Upper lobe of left lung (tissue), 6 donors: ENCODE data around the gene NPAS1. TPM values are rescaled to one million over a fixed set of nuclear protein-coding genes. Genes with fewer than 3 reads are reported as not detected.

Experiments used
- ATAC-seq, 2 donors: fragments of 200-7000 bp; cut with Tn5 transposase; one replicate each; pipeline ENCODE4 v1.9.1; 2022; ENCODE audit warnings: mild to moderate bottlenecking in 2 of 2, moderate library complexity in 2 of 2; ENCODE audit not compliant: low FRiP score in 2 of 2
- DNase-seq, 2 donors: peaks; one replicate each; pipeline ENCODE4 v3.0.0-alpha.2; 2019 to 2020
- H3K27ac ChIP-seq, 4 donors: fragments of 200-600 bp; sonication (generic); one replicate each; pipeline ENCODE4 v1.5.1; 2016 to 2019
- H3K27me3 ChIP-seq, 4 donors: fragments of 200-600 bp; sonication (generic); one replicate each; pipeline ENCODE4 v1.5.1; 2017 to 2019
- H3K36me3 ChIP-seq, 4 donors: fragments of 200-600 bp; sonication (generic); one replicate each; pipeline ENCODE4 v1.5.1; 2016 to 2019
- H3K4me1 ChIP-seq, 4 donors: fragments of 200-600 bp; sonication (generic); one replicate each; pipeline ENCODE4 v1.5.1; 2018 to 2019
- H3K4me3 ChIP-seq, 4 donors: fragments of 200-600 bp; sonication (generic); one replicate each; pipeline ENCODE4 v1.5.1; 2017 to 2019; ENCODE audit warnings: mild to moderate bottlenecking in 2 of 4, moderate library complexity in 1 of 4
- H3K9me3 ChIP-seq, 4 donors: fragments of 200-600 bp; sonication (generic); one replicate each; pipeline ENCODE4 v1.5.1; 2018 to 2019
- CTCF ChIP-seq, 6 experiments: fragments of 450-650 bp in 4 of 6; fragments of 200-600 bp in 2 of 6; sonication (generic) in 2 of 6; IDR thresholded peaks; one replicate each; pipeline ENCODE4 v1.5.1; 2016 to 2019; ENCODE audit warnings: antibody characterized with exemption in 6 of 6
- EP300 ChIP-seq, 4 donors: sonication (generic); formaldehyde crosslinking; IDR thresholded peaks; one replicate each; pipeline ENCODE4 v1.5.1; 2017; ENCODE audit warnings: antibody characterized with exemption in 4 of 4, control low read depth in 2 of 4
- POLR2A ChIP-seq, 4 donors: fragments of 450-650 bp; IDR thresholded peaks; one replicate each; pipeline ENCODE4 v1.5.1; 2016 to 2017; ENCODE audit warnings: antibody characterized with exemption in 4 of 4, mild to moderate bottlenecking in 2 of 4
- POLR2AphosphoS5 ChIP-seq, 2 donors: sonication (generic); formaldehyde crosslinking; IDR thresholded peaks; one replicate each; pipeline ENCODE4 v1.5.1; 2017; ENCODE audit warnings: antibody characterized with exemption in 2 of 2
- WGBS, 2 donors: methylation state at CpG; one replicate each; pipeline ENCODE4 v1.1.5; 2017 to 2018; 5-methylcytosine and 5-hydroxymethylcytosine counted together
- total RNA-seq, 6 donors: library from RNA; depleted of rRNA in 4 of 6; stranded (reverse); fragments of >200 nt in 4 of 6; gene quantifications; one replicate each; pipeline versions ENCODE4 v1.1.0 to v1.2.1, GENCODE V29; 2016 to 2021
- donor health status: DM: no; HTN: no; CAD: no; lungs with moderate emphysema.
- donor health status: DM: no; HTN: yes; CAD: no; lungs with severe emphysema.

NPAS1 gene
- total RNA-seq, 6 donors from 2014 or later = 0.30 to 13.6 (median 1.1) TPM; not detected in 1

- H3K4me1 ChIP-seq = peaks cover 7 to 15% (median 10%) of the 10 kb centered on the region in 4 donors
- TF ChIP-seq EP300 (IDR thresholded peaks at IDR 0.05) (no peak), CTCF (IDR thresholded peaks at IDR 0.05) (no peak), POLR2A (IDR thresholded peaks at IDR 0.05) (no peak), POLR2AphosphoS5 (IDR thresholded peaks at IDR 0.05) (no peak)
- H3K9me3 ChIP-seq = no peaks in the 10 kb centered on the region
- H3K27ac ChIP-seq = no peak overlapping the region
- H3K27me3 ChIP-seq = no peaks in the 10 kb centered on the region
- peak in 1 of 2 donors; percentile 7 for ATAC-seq
- H3K4me3 ChIP-seq = no peak overlapping the region
- no peak for DNase-seq
- WGBS, 2 donors = 84 to 85% methylated on average over 8 to 22 of the region's 23 CpGs
- peaks cover 20 to 49% (median 37%) of the 10 kb centered on the region in 4 donors for H3K36me3 ChIP-seq
Measured at GRCh38 chr19:47002106-47002766, 17.4 kb upstream of the NPAS1 start.

GRCh38 chr19:47002853-47003610 lies 16.6 kb upstream of the NPAS1 start:
- 74 to 83% methylated on average over 19 to 25 of the region's 26 CpGs for WGBS, 2 donors
- Histone ChIP-seq H3K27ac (no peak overlapping the region), H3K36me3 (peaks cover 20 to 41% (median 31%) of the 10 kb centered on the region in 4 donors), H3K27me3 (no peaks in the 10 kb centered on the region), H3K4me3 (no peak overlapping the region), H3K4me1 (peaks cover 7 to 15% (median 10%) of the 10 kb centered on the region in 4 donors), H3K9me3 (no peaks in the 10 kb centered on the region)
- no peak for DNase-seq
- TF ChIP-seq CTCF (IDR thresholded peaks at IDR 0.05) = no peak
- TF ChIP-seq EP300 (IDR thresholded peaks at IDR 0.05) = no peak
- no peak for TF ChIP-seq POLR2AphosphoS5 (IDR thresholded peaks at IDR 0.05)
- no peak for TF ChIP-seq POLR2A (IDR thresholded peaks at IDR 0.05)
- peak in 1 of 2 donors; percentile 29 for ATAC-seq

- Histone ChIP-seq H3K4me1 (peaks cover 7 to 15% (median 10%) of the 10 kb centered on the region in 4 donors), H3K9me3 (no peaks in the 10 kb centered on the region), H3K4me3 (no peak overlapping the region), H3K36me3 (peaks cover 20 to 33% (median 27%) of the 10 kb centered on the region in 4 donors), H3K27me3 (no peaks in the 10 kb centered on the region), H3K27ac (no peak overlapping the region)
- TF ChIP-seq POLR2A (IDR thresholded peaks at IDR 0.05) = no peak
- TF ChIP-seq EP300 (IDR thresholded peaks at IDR 0.05) = no peak
- TF ChIP-seq POLR2AphosphoS5 (IDR thresholded peaks at IDR 0.05) = no peak
- no peak for TF ChIP-seq CTCF (IDR thresholded peaks at IDR 0.05)
- 20% methylated on average over 18 to 47 of the region's 51 CpGs for WGBS, 2 donors
- DNase-seq (peak in 1 of 2 donors; percentile 84), ATAC-seq (peak in 1 of 2 donors; percentile 16)
Measured at GRCh38 chr19:47003611-47004465, 15.8 kb upstream of the NPAS1 start.

- H3K36me3 ChIP-seq = peaks cover 10 to 19% (median 14%) of the 10 kb centered on the region in 4 donors
- H3K9me3 ChIP-seq = no peaks in the 10 kb centered on the region
- TF ChIP-seq POLR2AphosphoS5 (IDR thresholded peaks at IDR 0.05) (no peak), POLR2A (IDR thresholded peaks at IDR 0.05) (no peak), EP300 (IDR thresholded peaks at IDR 0.05) (no peak), CTCF (IDR thresholded peaks at IDR 0.05) (no peak)
- no peaks in the 10 kb centered on the region for H3K27me3 ChIP-seq
- no peak overlapping the region for H3K4me3 ChIP-seq
- DNase-seq = peak; percentile 47 to 71
- H3K4me1 ChIP-seq = peaks cover 7 to 15% (median 10%) of the 10 kb centered on the region in 4 donors
- 57 to 72% methylated on average over 5 to 15 of the region's 15 CpGs for WGBS, 2 donors
- no peak overlapping the region for H3K27ac ChIP-seq
- ATAC-seq = no peak
Measured at GRCh38 chr19:47005164-47005641, 14.4 kb upstream of the NPAS1 start.
